BJ (cell line): ENCODE results near the gene PROSER3. TPM values are rescaled to one million over a fixed set of nuclear protein-coding genes. Genes with fewer than 3 reads are reported as not detected.

Experiments used
- CTCF ChIA-PET: fragments of 350-600 bp; formaldehyde crosslinking; extraction: SDS; loops from one replicate; lab custom pipeline; 2021; ENCODE audit warnings: antibody characterized with exemption, inconsistent platforms; lab: Yijun Ruan, JAX
- POLR2A ChIA-PET: fragments of 300-600 bp; sonication (Branson Sonifier 250); formaldehyde crosslinking; extraction: SDS; loops from one replicate; lab custom pipeline; 2021; ENCODE audit warnings: antibody characterized with exemption; lab: Charles Lee
- DNase-seq: peaks from one replicate; pipeline ENCODE4 v3.0.0-alpha.2; 2011; ENCODE audit warnings: low read depth
- H3K27me3 ChIP-seq: 2 replicates; pipeline ENCODE4 v1.6.0; 2011; ENCODE audit warnings: low read length; ENCODE audit not compliant: control insufficient read depth, insufficient read depth
- H3K36me3 ChIP-seq: 2 replicates; pipeline ENCODE4 v1.5.1; 2011; ENCODE audit warnings: low read length; ENCODE audit not compliant: control insufficient read depth, insufficient read depth
- H3K4me3 ChIP-seq: 2 replicates; pipeline ENCODE4 v1.5.1; 2011; ENCODE audit warnings: low read depth, mild to moderate bottlenecking, control low read depth, low read length
- CTCF ChIP-seq: IDR thresholded peaks from 2 replicates; pipeline ENCODE4 v1.5.1; 2011; ENCODE audit warnings: low read depth, mild to moderate bottlenecking, control low read depth, inconsistent platforms, low read length, moderate library complexity; ENCODE audit not compliant: insufficient read depth
- polyA plus RNA-seq: library from polyadenylated mRNA; depleted of rRNA; stranded (reverse); fragments of >200 nt; gene quantifications from 2 replicates; pipeline ENCODE4 v1.2.3, GENCODE V29; 2011; rRNA removed

PROSER3 gene
- polyA plus RNA-seq, 1 experiment = 9.4 TPM

GRCh38 chr19:35818445-35818844 lies 60.5 kb downstream of the PROSER3 start:
- TF ChIP-seq CTCF = no peak
- no peak overlapping the region for H3K4me3 ChIP-seq
- CTCF ChIA-PET = interaction anchor here (0.6 to 2.3 kb wide), 4 partner anchors 9 to 124 kb away, joined by 3 to 13 read pairs (median 8); no protein-coding TSS in a partner anchor

More at GRCh38 chr19:35818445-35818844, 60.5 kb downstream of the PROSER3 start:
- no peak for DNase-seq
- POLR2A ChIA-PET = no interaction called here
- H3K27me3 ChIP-seq = peaks cover 1% of the 10 kb centered on the region; the same call in 1 of the 2 replicates
- H3K36me3 ChIP-seq = no peaks in the 10 kb centered on the region

Other genes with a start within 250 kb of the PROSER3 start
- gene DMKN, start 244.5 kb upstream of the PROSER3 start, polyA plus RNA-seq = 1.0 and 1.5 TPM in 2 replicates
- gene SBSN, start 229.9 kb upstream of the PROSER3 start, polyA plus RNA-seq = 0.70 and 1.6 TPM in 2 replicates
- gene GAPDHS, start 224.7 kb upstream of the PROSER3 start, polyA plus RNA-seq = not detected in 2 replicates
- gene TMEM147, start 212.6 kb upstream of the PROSER3 start, polyA plus RNA-seq = 167 and 200 TPM in 2 replicates
- gene ATP4A, start 194.5 kb upstream of the PROSER3 start, polyA plus RNA-seq = not detected in 2 replicates
- not detected in 2 replicates for gene PMIS2, start 172.0 kb upstream of the PROSER3 start, polyA plus RNA-seq
- 2.3 and 3.9 TPM in 2 replicates for gene HAUS5, start 145.4 kb upstream of the PROSER3 start, polyA plus RNA-seq
- gene RBM42, start 129.1 kb upstream of the PROSER3 start, polyA plus RNA-seq = 36.8 and 52.6 TPM in 2 replicates
- 0.47 and 0.54 TPM in 2 replicates for gene ETV2, start 116.4 kb upstream of the PROSER3 start, polyA plus RNA-seq
- gene COX6B1, start 109.9 kb upstream of the PROSER3 start, polyA plus RNA-seq = 463 and 510 TPM in 2 replicates
- gene UPK1A, start 91.7 kb upstream of the PROSER3 start, polyA plus RNA-seq = 0.17 and 0.39 TPM in 2 replicates
- gene ZBTB32, start 53.6 kb upstream of the PROSER3 start, polyA plus RNA-seq = not detected in 2 replicates
- gene KMT2B, start 40.2 kb upstream of the PROSER3 start, polyA plus RNA-seq = 6.1 and 13.3 TPM in 2 replicates
- gene IGFLR1, start 15.7 kb upstream of the PROSER3 start, polyA plus RNA-seq = 1.1 and 1.9 TPM in 2 replicates
- gene U2AF1L4, start 12.8 kb upstream of the PROSER3 start, polyA plus RNA-seq = 18.3 and 20.3 TPM in 2 replicates
- 65.4 and 76.2 TPM in 2 replicates for gene PSENEN, start 12.5 kb upstream of the PROSER3 start, polyA plus RNA-seq
- 8.9 and 15.0 TPM in 2 replicates for gene LIN37, start 9.6 kb upstream of the PROSER3 start, polyA plus RNA-seq
- 21.0 and 27.2 TPM in 2 replicates for gene HSPB6, start 1.1 kb upstream of the PROSER3 start, polyA plus RNA-seq
- 1.1 and 3.6 TPM in 2 replicates for gene ARHGAP33, start 17.4 kb downstream of the PROSER3 start, polyA plus RNA-seq
- gene PRODH2, start 54.7 kb downstream of the PROSER3 start, polyA plus RNA-seq = not detected in 2 replicates
- not detected in 2 replicates for gene NPHS1, start 94.3 kb downstream of the PROSER3 start, polyA plus RNA-seq
- gene KIRREL2, start 98.7 kb downstream of the PROSER3 start, polyA plus RNA-seq = 0.05 TPM in 1 of 2 replicates, not detected in the other
- gene APLP1, start 110.4 kb downstream of the PROSER3 start, polyA plus RNA-seq = 6.6 and 11.4 TPM in 2 replicates
- gene NFKBID, start 142.4 kb downstream of the PROSER3 start, polyA plus RNA-seq = 2.9 and 4.9 TPM in 2 replicates
- gene HCST, start 144.4 kb downstream of the PROSER3 start, polyA plus RNA-seq = 0.74 and 1.2 TPM in 2 replicates
- gene TYROBP, start 150.1 kb downstream of the PROSER3 start, polyA plus RNA-seq = not detected in 2 replicates
- gene LRFN3, start 178.2 kb downstream of the PROSER3 start, polyA plus RNA-seq = 0.83 and 1.8 TPM in 2 replicates
- 12.0 and 14.5 TPM in 2 replicates for gene SDHAF1, start 237.0 kb downstream of the PROSER3 start, polyA plus RNA-seq